Tibial artery (tissue), 4 donors: ENCODE results near the gene TULP4.
"Not testable (repeated sequence)": the region's sequence is repeated elsewhere in the genome, so short reads cannot be mapped to it uniquely, and the experiment has no call there.

Source experiments
- DNase-seq, 2 donors: peaks; one replicate each; pipeline ENCODE4 v3.0.0-alpha.2; 2019
- H3K27ac ChIP-seq, 2 donors: fragments of 200-600 bp; sonication (generic) in 1 of 2; 1 replicate in 1 of 2; 2 replicates in 1 of 2; pipeline ENCODE4 v1.5.1; 2018 to 2019; ENCODE audit warnings: mild to moderate bottlenecking in 1 of 2
- H3K27me3 ChIP-seq, 2 donors: fragments of 200-600 bp; sonication (generic) in 1 of 2; one replicate each; pipeline versions ENCODE4 v1.5.1 to v1.6.0; 2016 to 2019
- H3K36me3 ChIP-seq, 3 donors: fragments of 200-600 bp; sonication (generic) in 2 of 3; one replicate each; pipeline ENCODE4 v1.5.1; 2016 to 2019; ENCODE audit warnings: mild to moderate bottlenecking in 2 of 3
- H3K4me1 ChIP-seq, 4 donors: fragments of 200-600 bp; sonication (generic) in 2 of 4; 1 replicate in 3 of 4; 2 replicates in 1 of 4; pipeline ENCODE4 v1.5.1; 2016 to 2019
- H3K4me3 ChIP-seq, 2 donors: fragments of 200-600 bp; sonication (generic) in 1 of 2; 1 replicate in 1 of 2; 2 replicates in 1 of 2; pipeline ENCODE4 v1.5.1; 2018 to 2019; ENCODE audit warnings: mild to moderate bottlenecking in 2 of 2
- H3K9me3 ChIP-seq, 3 donors: fragments of 200-600 bp; sonication (generic) in 1 of 3; one replicate each; pipeline ENCODE4 v1.5.1; 2016 to 2019
- intact Hi-C: fragments of 100-400 bp; cut with DNase I; formaldehyde crosslinking; loops from one replicate; pipeline ENCODE4 v1.15.0; 2023; ENCODE audit warnings: low total_unique reads
- TF ChIP-seq, protein P1 (sequence below), 2 experiments: fragments of 200-600 bp in 1 of 2; fragments of 450-650 bp in 1 of 2; IDR thresholded peaks; one replicate each; pipeline ENCODE4 v1.5.1; 2017 to 2019; ENCODE audit warnings: antibody characterized with exemption in 2 of 2, mild to moderate bottlenecking in 1 of 2, moderate library complexity in 1 of 2

The TULP4 gene

GRCh38 chr6:158518191-158519127, 206.2 kb downstream of the TULP4 start:
- Histone ChIP-seq H3K9me3 (no peaks in the 10 kb centered on the region), H3K27me3 (peaks cover 0 to 39% of the 10 kb centered on the region in 2 donors), H3K4me3 (no peak overlapping the region), H3K27ac (no peak overlapping the region), H3K4me1 (peaks cover 0 to 9% (median 0%) of the 10 kb centered on the region in 4 donors), H3K36me3 (no peaks in the 10 kb centered on the region)
- intact Hi-C loops, result no loop called here
- TF ChIP-seq, protein P1, sequence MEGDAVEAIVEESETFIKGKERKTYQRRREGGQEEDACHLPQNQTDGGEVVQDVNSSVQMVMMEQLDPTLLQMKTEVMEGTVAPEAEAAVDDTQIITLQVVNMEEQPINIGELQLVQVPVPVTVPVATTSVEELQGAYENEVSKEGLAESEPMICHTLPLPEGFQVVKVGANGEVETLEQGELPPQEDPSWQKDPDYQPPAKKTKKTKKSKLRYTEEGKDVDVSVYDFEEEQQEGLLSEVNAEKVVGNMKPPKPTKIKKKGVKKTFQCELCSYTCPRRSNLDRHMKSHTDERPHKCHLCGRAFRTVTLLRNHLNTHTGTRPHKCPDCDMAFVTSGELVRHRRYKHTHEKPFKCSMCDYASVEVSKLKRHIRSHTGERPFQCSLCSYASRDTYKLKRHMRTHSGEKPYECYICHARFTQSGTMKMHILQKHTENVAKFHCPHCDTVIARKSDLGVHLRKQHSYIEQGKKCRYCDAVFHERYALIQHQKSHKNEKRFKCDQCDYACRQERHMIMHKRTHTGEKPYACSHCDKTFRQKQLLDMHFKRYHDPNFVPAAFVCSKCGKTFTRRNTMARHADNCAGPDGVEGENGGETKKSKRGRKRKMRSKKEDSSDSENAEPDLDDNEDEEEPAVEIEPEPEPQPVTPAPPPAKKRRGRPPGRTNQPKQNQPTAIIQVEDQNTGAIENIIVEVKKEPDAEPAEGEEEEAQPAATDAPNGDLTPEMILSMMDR (IDR thresholded peaks at IDR 0.05), result peak; percentile 17 to 22
- no peak for DNase-seq

DNA sequence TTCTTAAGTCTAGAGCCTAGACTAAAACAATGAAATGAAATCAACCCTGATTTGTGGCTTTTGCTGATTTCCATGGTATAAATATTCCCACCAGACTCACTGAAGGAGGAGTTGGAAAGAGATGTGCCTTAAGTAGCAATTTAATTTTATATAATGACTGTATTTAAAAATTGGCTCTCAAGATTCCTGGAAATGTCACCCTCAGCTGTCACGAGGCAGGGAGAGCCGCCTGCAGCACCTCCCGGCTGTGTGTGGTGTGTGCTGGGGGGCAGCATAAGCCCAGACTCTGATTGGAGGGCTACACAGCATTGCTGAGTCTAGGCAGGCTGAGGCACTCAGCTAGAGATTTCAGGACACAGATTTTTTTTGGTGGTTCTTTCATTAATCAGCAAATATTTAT, 207.0 kb downstream of the TULP4 start:
- intact Hi-C loops, result no loop called here
- no peak overlapping the region for H3K27ac ChIP-seq

GRCh38 chr6:158519761-158520160, 207.5 kb downstream of the TULP4 start:
- no peak for DNase-seq
- TF ChIP-seq, protein P1 (IDR thresholded peaks at IDR 0.05), result no peak
- no peak overlapping the region for H3K27ac ChIP-seq
- H3K36me3 ChIP-seq, result no peaks in the 10 kb centered on the region
- peaks cover 0 to 51% of the 10 kb centered on the region in 2 donors for H3K27me3 ChIP-seq
- intact Hi-C loops, result no loop called here
- no peaks in the 10 kb centered on the region for H3K9me3 ChIP-seq
- peaks cover 0 to 9% (median 0%) of the 10 kb centered on the region in 4 donors for H3K4me1 ChIP-seq
- H3K4me3 ChIP-seq, result no peak overlapping the region

More for the DNA sequence above, 207.0 kb downstream of the TULP4 start:
- DNase-seq, result no peak
- Histone ChIP-seq H3K4me3 (no peak overlapping the region), H3K9me3 (no peaks in the 10 kb centered on the region), H3K4me1 (peaks cover 0 to 9% (median 0%) of the 10 kb centered on the region in 4 donors), H3K27me3 (peaks cover 0 to 47% of the 10 kb centered on the region in 2 donors), H3K36me3 (no peaks in the 10 kb centered on the region)
- TF ChIP-seq, protein P1 (IDR thresholded peaks at IDR 0.05), result no peak

- H3K9me3 ChIP-seq, H3K36me3 ChIP-seq, DNase-seq, H3K4me1 ChIP-seq, intact Hi-C loops, H3K4me3 ChIP-seq, H3K27ac ChIP-seq: not testable (repeated sequence)
- H3K27me3 ChIP-seq, result peaks cover 0 to 46% of the 10 kb centered on the region in 2 donors
Measured at GRCh38 chr6:158520975-158521374, 208.7 kb downstream of the TULP4 start.

GRCh38 chr6:158521759-158522158, 209.5 kb downstream of the TULP4 start:
- H3K4me3 ChIP-seq, result no peak overlapping the region
- H3K36me3 ChIP-seq, result no peaks in the 10 kb centered on the region
- H3K9me3 ChIP-seq, result peaks cover 0 to 2% (median 0%) of the 10 kb centered on the region in 3 donors
- DNase-seq, result no peak
- no peak overlapping the region for H3K27ac ChIP-seq
- TF ChIP-seq, protein P1 (IDR thresholded peaks at IDR 0.05), result no peak
- H3K4me1 ChIP-seq, result peaks cover 0 to 9% (median 0%) of the 10 kb centered on the region in 4 donors
- peaks cover 0 to 38% of the 10 kb centered on the region in 2 donors for H3K27me3 ChIP-seq
- intact Hi-C loops, result no loop called here

DNA sequence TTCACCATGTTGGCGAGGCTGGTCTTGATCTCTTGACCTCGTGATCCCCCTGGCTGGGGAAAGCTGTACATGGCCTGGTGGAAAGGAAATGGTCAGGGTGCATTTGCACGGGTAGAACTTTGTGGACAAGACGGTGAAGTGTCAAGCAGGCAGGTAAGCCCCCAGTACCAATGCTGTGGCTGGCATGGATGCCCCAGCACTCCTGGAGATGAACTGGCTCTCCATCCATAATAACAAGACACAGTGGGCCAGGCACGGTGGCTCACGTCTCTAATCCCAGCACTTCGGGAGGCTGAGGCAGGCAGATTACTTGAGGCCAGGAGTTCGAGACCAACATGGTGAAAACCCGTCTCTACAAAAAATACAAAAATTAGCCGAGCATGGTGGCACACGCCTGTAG, 210.4 kb downstream of the TULP4 start:
- H3K4me1 ChIP-seq, result peaks cover 0 to 8% (median 0%) of the 10 kb centered on the region in 4 donors
- H3K4me3 ChIP-seq, result no peak overlapping the region
- H3K27me3 ChIP-seq, result peaks cover 0 to 29% of the 10 kb centered on the region in 2 donors
- no peak overlapping the region for H3K27ac ChIP-seq
- intact Hi-C loops, result no loop called here
- peaks cover 0 to 11% (median 0%) of the 10 kb centered on the region in 3 donors for H3K9me3 ChIP-seq
- no peak for DNase-seq
- TF ChIP-seq, protein P1 (IDR thresholded peaks at IDR 0.05), result no peak
- H3K36me3 ChIP-seq, result no peaks in the 10 kb centered on the region
